K562 (cell line): ENCODE data around the gene HIVEP3. TPM values are rescaled to one million over a fixed set of nuclear protein-coding genes. Genes with fewer than 3 reads are reported as not detected.

Source experiments
- ATAC-seq: fragments of 200-7000 bp; cut with Tn5 transposase; 3 replicates; pipeline ENCODE4 v1.9.1; 2020; ENCODE audit warnings: moderate library complexity
- BruUV-seq: library from RNA; stranded (reverse); fragments of 400-500 nt; replicated peaks from 2 replicates; lab custom pipeline; 2021; lab: Mats Ljungman, UMichigan
- CTCF ChIA-PET: fragments of 300-600 bp; formaldehyde crosslinking; extraction: SDS; loops from one replicate; lab custom pipeline; 2021; ENCODE audit warnings: low intra/inter-chr PET ratio; lab: Yijun Ruan, JAX
- POLR2A ChIA-PET: fragments of 300-600, 350-650 bp; sonication (Branson Sonifier 250); formaldehyde crosslinking; extraction: SDS; loops from one replicate; lab custom pipeline; 2021; ENCODE audit warnings: antibody characterized with exemption, inconsistent platforms; lab: Yijun Ruan, JAX
- DNase-seq, 4 experiments: peaks; one replicate each; pipeline versions ENCODE4 v3.0.0 to v3.0.0-alpha.2; 2011 to 2018; ENCODE audit warnings: low spot score in 3 of 4, mixed read lengths in 3 of 4; ENCODE audit errors: extremely low read depth in 1 of 4
- FAIRE-seq: peaks from 2 replicates; lab custom pipeline; 2011; peaks lifted over from hg19 to GRCh38; lab: Jason Lieb, UNC
- H2AFZ ChIP-seq: 2 replicates; pipeline ENCODE4 v1.6.0; 2011; ENCODE audit warnings: low read depth, low read length, control low read depth, inconsistent platforms
- H3K27ac ChIP-seq: fragments of 200-600 bp; 3 replicates; pipeline ENCODE4 v1.8.0; 2011; ENCODE audit warnings: low read depth, mild to moderate bottlenecking, control low read depth, inconsistent platforms, low read length, moderate library complexity, mixed read lengths; ENCODE audit errors: extremely low read depth
- H3K27me3 ChIP-seq, 2 experiments: fragments of 300-600 bp in 1 of 2; 2 replicates in 1 of 2; 3 replicates in 1 of 2; pipeline versions ENCODE4 v1.6.0 to v1.8.0; 2011; ENCODE audit warnings: inconsistent platforms in 2 of 2, low read length in 2 of 2, mild to moderate bottlenecking in 1 of 2, mixed read lengths in 1 of 2, moderate library complexity in 1 of 2; ENCODE audit not compliant: control insufficient read depth in 2 of 2, insufficient read depth in 2 of 2
- H3K36me3 ChIP-seq: fragments of 300-600 bp; 3 replicates; pipeline ENCODE4 v1.8.0; 2011; ENCODE audit warnings: mild to moderate bottlenecking, low read length, inconsistent platforms; ENCODE audit not compliant: control insufficient read depth, insufficient read depth
- H3K4me1 ChIP-seq, 2 experiments: fragments of 200-600 bp in 1 of 2; replicated peaks in 1 of 2; 2 replicates in 1 of 2; 3 replicates in 1 of 2; pipeline versions ENCODE4 v1.5.1 to v1.8.0; 2011; ENCODE audit warnings: inconsistent platforms in 2 of 2, low read length in 2 of 2, mild to moderate bottlenecking in 1 of 2, mixed read lengths in 1 of 2, moderate library complexity in 1 of 2; ENCODE audit not compliant: control insufficient read depth in 2 of 2, insufficient read depth in 2 of 2
- H3K4me2 ChIP-seq: 2 replicates; pipeline ENCODE4 v1.6.1; 2011; ENCODE audit warnings: low read length, control low read depth, inconsistent platforms, mixed read lengths; ENCODE audit not compliant: insufficient read depth
- H3K4me3 ChIP-seq: fragments of 200-600 bp; sonication (generic), shearing (Covaris generic); 2 replicates; pipeline ENCODE4 v1.5.1; 2016; ENCODE audit warnings: control low read depth, inconsistent platforms
- H3K79me2 ChIP-seq: fragments of 200-600 bp; 3 replicates; pipeline ENCODE4 v1.8.0; 2011; ENCODE audit warnings: low read length, inconsistent platforms; ENCODE audit not compliant: control insufficient read depth, insufficient read depth
- H3K9ac ChIP-seq, 2 experiments: 2 replicates each; pipeline versions ENCODE4 v1.6.0 to v1.6.1; 2011; ENCODE audit warnings: low read depth in 2 of 2, low read length in 2 of 2, control low read depth in 1 of 2, inconsistent platforms in 1 of 2, mild to moderate bottlenecking in 1 of 2, mixed read lengths in 1 of 2; ENCODE audit not compliant: insufficient read depth in 1 of 2
- H3K9me1 ChIP-seq: one replicate; pipeline ENCODE4 v1.6.0; 2011; ENCODE audit warnings: inconsistent platforms, mild to moderate bottlenecking, low read length, moderate library complexity; ENCODE audit not compliant: control insufficient read depth, insufficient read depth
- H3K9me3 ChIP-seq: replicated peaks from 2 replicates; pipeline ENCODE4 v1.5.1; 2011; ENCODE audit warnings: low read depth, low read length, inconsistent platforms; ENCODE audit not compliant: control insufficient read depth, insufficient read depth
- H4K20me1 ChIP-seq: replicated peaks from 2 replicates; pipeline ENCODE4 v1.6.1; 2011; ENCODE audit warnings: low read length, inconsistent platforms, mixed read lengths; ENCODE audit not compliant: control insufficient read depth, insufficient read depth
- CC2D1A ChIP-seq: fragments of 450-650 bp; IDR thresholded peaks from 2 replicates; pipeline ENCODE4 v1.6.1; 2017; ENCODE audit warnings: mild to moderate bottlenecking
- ESRRB ChIP-seq: fragments of 250-450 bp; sonication (Bioruptor Pico); IDR thresholded peaks from 2 replicates; pipeline ENCODE4 v1.5.0; 2020; ENCODE audit warnings: mild to moderate bottlenecking, moderate library complexity, borderline replicate concordance
- TGIF2 ChIP-seq: sonication (generic); formaldehyde crosslinking; IDR thresholded peaks from 2 replicates; pipeline ENCODE4 v1.8.1; 2022; ENCODE audit warnings: mild to moderate bottlenecking, missing genetic modification reagents, moderate library complexity
- ZNF695 ChIP-seq: fragments of 450-650 bp; formaldehyde crosslinking; IDR thresholded peaks from 2 replicates; pipeline ENCODE4 v1.4.0; 2020; ENCODE audit warnings: mild to moderate bottlenecking, moderate library complexity
- WGBS: fragments of 100-300 bp; shearing (Covaris generic); methylation state at CpG from one replicate; pipeline ENCODE4 v1.1.6; 2016; ENCODE audit warnings: low coverage, mixed read lengths; ENCODE audit not compliant: insufficient coverage; ENCODE audit errors: missing lambda C conversion rate; 5-methylcytosine and 5-hydroxymethylcytosine counted together
- in situ Hi-C: fragments of 300-500 bp; cut with MboI; formaldehyde crosslinking; loops from 4 replicates; pipeline ENCODE4 v1.15.0; 2018; ENCODE audit warnings: inconsistent platforms, mixed read lengths
- intact Hi-C: fragments of 100-400 bp; cut with micrococcal nuclease; formaldehyde crosslinking; loops from 2 replicates; pipeline ENCODE4 v1.14.2; 2022
- polyA plus RNA-seq, 8 experiments: library from polyadenylated mRNA; depleted of rRNA in 4 of 8; stranded (reverse) in 5 of 8; unstranded in 3 of 8; fragments of >200 nt; fragmentation: Nextera tagmentation in 2 of 8; fragmentation: Illumina TruSeq in 1 of 8; extraction: Ambion mirVana in 2 of 8; extraction: Trizol in 1 of 8; gene quantifications; 2 replicates each; pipeline versions ENCODE4 v1.2.1 to v1.2.3, GENCODE V29; 2011 to 2014; ENCODE audit warnings: inconsistent platforms in 1 of 8, missing spikeins in 1 of 8
- total RNA-seq, 7 experiments: library from RNA; depleted of rRNA in 6 of 7; stranded (reverse); fragments of >200 nt in 6 of 7; fragmentation: Illumina TruSeq in 2 of 7; extraction: Trizol in 2 of 7; gene quantifications; 2 replicates each; pipeline versions ENCODE4 v1.2.1 to v1.2.3, GENCODE V29; 2011 to 2021; ENCODE audit warnings: low replicate concordance in 1 of 7
- TF ChIP-seq, protein P1 (sequence below): IDR thresholded peaks from 2 replicates; pipeline ENCODE4 v1.6.1; 2016; ENCODE audit warnings: missing genetic modification characterization, missing compliant biosample characterization

The HIVEP3 gene
- total and polyA plus RNA-seq, 9 of the 15 experiments (the other 6 are each of a cell fraction or from before 2014, with no cell fraction given) = 0.09 to 0.58 (median 0.34) TPM; not detected in 1

GRCh38 chr1:41803656-41804055 is 115.1 kb downstream of the HIVEP3 start:
- Histone ChIP-seq H2AFZ (no peak overlapping the region), H3K9me1 (no peaks in the 10 kb centered on the region), H4K20me1 (peaks cover 7% of the 10 kb centered on the region; the same call in 1 of the 2 replicates), H3K79me2 (no peaks in the 10 kb centered on the region), H3K27me3 (peaks cover 0 to 4% of the 10 kb centered on the region in 2 experiments; a peak in 1 of 5 replicates), H3K9me3 (no peaks in the 10 kb centered on the region), H3K4me1 (no peaks in the 10 kb centered on the region), H3K9ac (no peak overlapping the region), H3K27ac (no peak overlapping the region), H3K4me3 (no peak overlapping the region), H3K4me2 (no peak overlapping the region), H3K36me3 (no peaks in the 10 kb centered on the region)
- TF ChIP-seq, protein P1, sequence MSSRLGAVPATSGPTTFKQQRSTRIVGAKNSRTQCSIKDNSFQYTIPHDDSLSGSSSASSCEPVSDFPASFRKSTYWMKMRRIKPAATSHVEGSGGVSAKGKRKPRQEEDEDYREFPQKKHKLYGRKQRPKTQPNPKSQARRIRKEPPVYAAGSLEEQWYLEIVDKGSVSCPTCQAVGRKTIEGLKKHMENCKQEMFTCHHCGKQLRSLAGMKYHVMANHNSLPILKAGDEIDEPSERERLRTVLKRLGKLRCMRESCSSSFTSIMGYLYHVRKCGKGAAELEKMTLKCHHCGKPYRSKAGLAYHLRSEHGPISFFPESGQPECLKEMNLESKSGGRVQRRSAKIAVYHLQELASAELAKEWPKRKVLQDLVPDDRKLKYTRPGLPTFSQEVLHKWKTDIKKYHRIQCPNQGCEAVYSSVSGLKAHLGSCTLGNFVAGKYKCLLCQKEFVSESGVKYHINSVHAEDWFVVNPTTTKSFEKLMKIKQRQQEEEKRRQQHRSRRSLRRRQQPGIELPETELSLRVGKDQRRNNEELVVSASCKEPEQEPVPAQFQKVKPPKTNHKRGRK = no peak
- TF ChIP-seq ESRRB (CRISPR knock-in tag) (no peak), CC2D1A (no peak), TGIF2 (CRISPR knock-in tag) (no peak), ZNF695 (CRISPR knock-in tag) (no peak)
- ATAC-seq = no peak
- 3% methylated on average over 4 of the region's 4 CpGs for WGBS
- POLR2A ChIA-PET = no interaction called here
- intact Hi-C loops = no loop called here
- no TSS peak for BruUV-seq
- in situ Hi-C loops = loop anchor here (25.0 kb wide), 1 partner anchor 334 kb away; no protein-coding TSS in a partner anchor
- DNase-seq = no peak
- FAIRE-seq = no peak
- CTCF ChIA-PET = no interaction called here
